Activated B cell treated with CpG ODN at 0.5 μM for 24 hours (primary cell): ENCODE data around the gene TRIM26. TPM values are rescaled to one million over a fixed set of nuclear protein-coding genes. Genes with fewer than 3 reads are reported as not detected.

ENCODE experiments used
- ATAC-seq: fragments of 200-7000 bp; cut with Tn5 transposase; one replicate; pipeline ENCODE4 v1.10.0; 2021; ENCODE audit warnings: low read depth, mild to moderate bottlenecking, moderate library complexity
- CTCF ChIA-PET: fragments of 350-600 bp; sonication (Branson Sonifier 250); formaldehyde crosslinking; loops from one replicate; lab custom pipeline; 2021; ENCODE audit warnings: antibody characterized with exemption; lab: Charles Lee
- POLR2A ChIA-PET: fragments of 350-600 bp; sonication (Branson Sonifier 250); formaldehyde crosslinking; loops from one replicate; lab custom pipeline; 2021; ENCODE audit warnings: antibody characterized with exemption; lab: Charles Lee
- DNase-seq: peaks from one replicate; pipeline ENCODE4 v3.0.0; 2022
- H3K27ac Mint-ChIP-seq: one replicate; pipeline ENCODE4 v1.8.0; 2020; ENCODE audit warnings: mixed read lengths
- H3K27me3 Mint-ChIP-seq: one replicate; pipeline ENCODE4 v1.8.0; 2021; ENCODE audit warnings: mixed read lengths
- H3K36me3 Mint-ChIP-seq: one replicate; pipeline ENCODE4 v1.8.0; 2021; ENCODE audit warnings: low read depth, mixed read lengths
- H3K4me1 Mint-ChIP-seq: one replicate; pipeline ENCODE4 v1.8.0; 2021; ENCODE audit warnings: mixed read lengths
- H3K4me3 Mint-ChIP-seq: one replicate; pipeline ENCODE4 v1.8.0; 2020; ENCODE audit warnings: mild to moderate bottlenecking, mixed read lengths
- H3K9me3 Mint-ChIP-seq: one replicate; pipeline ENCODE4 v1.8.0; 2020; ENCODE audit warnings: mixed read lengths
- intact Hi-C: fragments of 100-400 bp; cut with micrococcal nuclease; formaldehyde crosslinking; loops from one replicate; pipeline ENCODE4 v1.15.1; 2024
- total RNA-seq: library from RNA; stranded (reverse); gene quantifications from 2 replicates; pipeline ENCODE4 v1.2.3, GENCODE V29; 2022
- TF ChIP-seq, protein P1 (sequence below): fragments of 200-600 bp; IDR thresholded peaks from one replicate; pipeline ENCODE4 v1.8.0; 2022; ENCODE audit warnings: antibody characterized with exemption, mild to moderate bottlenecking

TRIM26 gene
- total RNA-seq, 1 donor from 2014 or later: 75.7 TPM

GRCh38 chr6:30160008-30160784, 53.0 kb downstream of the TRIM26 start:
- no peak for DNase-seq
- intact Hi-C loops: no loop called here
- no peak overlapping the region for H3K4me3 Mint-ChIP-seq
- ChIA-PET POLR2A (no interaction called here), CTCF (no interaction called here)
- no peaks in the 10 kb centered on the region for H3K36me3 Mint-ChIP-seq
- TF ChIP-seq, protein P1, sequence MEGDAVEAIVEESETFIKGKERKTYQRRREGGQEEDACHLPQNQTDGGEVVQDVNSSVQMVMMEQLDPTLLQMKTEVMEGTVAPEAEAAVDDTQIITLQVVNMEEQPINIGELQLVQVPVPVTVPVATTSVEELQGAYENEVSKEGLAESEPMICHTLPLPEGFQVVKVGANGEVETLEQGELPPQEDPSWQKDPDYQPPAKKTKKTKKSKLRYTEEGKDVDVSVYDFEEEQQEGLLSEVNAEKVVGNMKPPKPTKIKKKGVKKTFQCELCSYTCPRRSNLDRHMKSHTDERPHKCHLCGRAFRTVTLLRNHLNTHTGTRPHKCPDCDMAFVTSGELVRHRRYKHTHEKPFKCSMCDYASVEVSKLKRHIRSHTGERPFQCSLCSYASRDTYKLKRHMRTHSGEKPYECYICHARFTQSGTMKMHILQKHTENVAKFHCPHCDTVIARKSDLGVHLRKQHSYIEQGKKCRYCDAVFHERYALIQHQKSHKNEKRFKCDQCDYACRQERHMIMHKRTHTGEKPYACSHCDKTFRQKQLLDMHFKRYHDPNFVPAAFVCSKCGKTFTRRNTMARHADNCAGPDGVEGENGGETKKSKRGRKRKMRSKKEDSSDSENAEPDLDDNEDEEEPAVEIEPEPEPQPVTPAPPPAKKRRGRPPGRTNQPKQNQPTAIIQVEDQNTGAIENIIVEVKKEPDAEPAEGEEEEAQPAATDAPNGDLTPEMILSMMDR: no peak
- no peaks in the 10 kb centered on the region for H3K9me3 Mint-ChIP-seq
- H3K4me1 Mint-ChIP-seq: no peaks in the 10 kb centered on the region
- H3K27me3 Mint-ChIP-seq: peaks cover 19% of the 10 kb centered on the region
- H3K27ac Mint-ChIP-seq: no peak overlapping the region
- no peak for ATAC-seq

- no peak overlapping the region for H3K4me3 Mint-ChIP-seq
- H3K36me3 Mint-ChIP-seq: no peaks in the 10 kb centered on the region
- H3K27me3 Mint-ChIP-seq: peaks cover 29% of the 10 kb centered on the region
- POLR2A ChIA-PET: no interaction called here
- H3K27ac Mint-ChIP-seq: no peak overlapping the region
- CTCF ChIA-PET: no interaction called here
- TF ChIP-seq, protein P1: no peak
- H3K4me1 Mint-ChIP-seq: no peaks in the 10 kb centered on the region
- intact Hi-C loops: no loop called here
- no peak for ATAC-seq
- no peaks in the 10 kb centered on the region for H3K9me3 Mint-ChIP-seq
- DNase-seq: no peak
These were observed 54.6 kb downstream of the TRIM26 start for GRCh38 chr6:30158475-30159040.

DNA sequence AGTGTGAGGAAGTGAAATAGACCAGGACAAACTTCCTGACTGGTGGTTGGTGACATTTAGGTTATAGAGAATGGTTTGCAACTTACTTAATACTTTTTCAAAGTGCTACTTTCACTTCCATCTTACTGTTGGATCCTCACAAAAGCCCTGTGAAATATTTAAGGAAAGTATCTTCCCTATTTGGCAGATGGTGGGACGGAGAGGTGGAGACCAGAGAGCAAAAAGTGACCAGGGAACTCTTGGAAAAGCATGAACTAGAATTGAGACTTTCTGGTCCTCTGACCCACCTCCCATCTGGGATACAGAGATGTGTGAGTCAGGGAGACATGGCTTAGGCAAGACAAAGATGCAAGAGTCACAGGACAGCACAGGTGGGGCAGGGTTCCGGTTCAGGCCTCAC, 55.2 kb downstream of the TRIM26 start:
- Mint-ChIP-seq H3K27ac (no peak overlapping the region), H3K27me3 (peaks cover 32% of the 10 kb centered on the region), H3K9me3 (no peaks in the 10 kb centered on the region), H3K36me3 (no peaks in the 10 kb centered on the region), H3K4me3 (no peak overlapping the region), H3K4me1 (no peaks in the 10 kb centered on the region)
- no peak for DNase-seq
- no peak for ATAC-seq
- CTCF ChIA-PET: no interaction called here
- TF ChIP-seq, protein P1: no peak
- POLR2A ChIA-PET: no interaction called here
- intact Hi-C loops: no loop called here

DNA sequence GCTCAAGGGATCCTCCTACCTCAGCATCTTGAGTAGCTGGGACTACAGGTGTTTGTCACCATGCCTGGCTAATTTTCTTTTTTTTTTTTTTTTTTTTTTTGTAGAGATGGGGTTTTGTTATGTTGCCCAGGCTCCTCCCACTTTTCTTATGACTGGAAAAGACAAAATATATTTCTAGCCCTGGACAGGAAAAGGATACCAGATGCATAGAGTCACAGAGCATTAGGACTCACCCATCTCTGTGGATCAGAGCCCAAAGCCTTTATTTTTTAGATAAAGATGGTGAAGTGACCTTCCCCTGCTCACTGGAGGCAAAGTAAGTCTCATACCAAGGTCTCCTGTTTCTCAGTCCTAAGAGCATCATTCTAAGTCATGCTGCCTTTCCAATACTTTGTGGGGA, 55.6 kb downstream of the TRIM26 start:
- H3K36me3 Mint-ChIP-seq: no peaks in the 10 kb centered on the region
- no peak overlapping the region for H3K27ac Mint-ChIP-seq
- POLR2A ChIA-PET: no interaction called here
- H3K27me3 Mint-ChIP-seq: peaks cover 32% of the 10 kb centered on the region
- no peaks in the 10 kb centered on the region for H3K9me3 Mint-ChIP-seq
- no peak for ATAC-seq
- intact Hi-C loops: no loop called here
- no peaks in the 10 kb centered on the region for H3K4me1 Mint-ChIP-seq
- TF ChIP-seq, protein P1: no peak
- no peak for DNase-seq
- H3K4me3 Mint-ChIP-seq: no peak overlapping the region
- CTCF ChIA-PET: no interaction called here

- DNase-seq: no peak
- TF ChIP-seq, protein P1: no peak
- no peak for ATAC-seq
- Mint-ChIP-seq H3K36me3 (no peaks in the 10 kb centered on the region), H3K4me3 (no peak overlapping the region), H3K4me1 (no peaks in the 10 kb centered on the region), H3K27ac (no peak overlapping the region), H3K27me3 (peaks cover 32% of the 10 kb centered on the region), H3K9me3 (no peaks in the 10 kb centered on the region)
- CTCF ChIA-PET: no interaction called here
- POLR2A ChIA-PET: no interaction called here
- intact Hi-C loops: no loop called here
These were observed 56.4 kb downstream of the TRIM26 start for GRCh38 chr6:30156774-30157173.
